ENCODE measurements around the gene SPON1. TPM values are rescaled to one million over a fixed set of nuclear protein-coding genes. Genes with fewer than 3 reads are reported as not detected.

Gene SPON1
- total RNA-seq, 4 donors from 2014 or later = 8.0 to 16.1 (median 11.3) TPM

DNA sequence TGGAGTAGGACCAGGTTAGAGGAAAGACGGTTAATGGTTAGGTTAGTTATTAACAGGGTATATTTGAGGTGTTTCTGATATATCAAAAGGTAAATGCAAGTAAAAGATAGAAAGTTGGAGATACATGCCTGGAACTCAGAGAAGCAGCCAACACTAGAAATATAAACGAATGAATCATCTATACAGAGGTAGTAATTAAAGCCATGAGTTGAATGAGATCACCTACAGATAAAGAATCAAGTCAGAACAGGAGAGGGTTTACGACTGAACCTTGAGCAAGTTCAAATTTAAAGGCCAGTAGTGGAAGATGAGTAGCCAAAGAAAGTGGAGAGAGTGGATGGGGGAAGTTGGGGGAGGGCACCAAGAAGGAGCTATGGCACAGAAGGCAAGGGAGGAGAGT, 73.9 kb downstream of the SPON1 start:
- H3K9me3 ChIP-seq = no peaks in the 10 kb centered on the region
- H3K27ac ChIP-seq = no peak overlapping the region
- no peaks in the 10 kb centered on the region for H3K4me1 ChIP-seq
- DNase-seq (ENCODE audit: low spot score in 2 of 2) = no peak
- H3K27me3 ChIP-seq = peaks cover 3% of the 10 kb centered on the region
- TF ChIP-seq POLR2AphosphoS5 (IDR thresholded peaks at IDR 0.05) (no peak), EP300 (IDR thresholded peaks at IDR 0.05) (no peak), POLR2A (IDR thresholded peaks at IDR 0.05) (no peak)
- TF ChIP-seq, protein P1, sequence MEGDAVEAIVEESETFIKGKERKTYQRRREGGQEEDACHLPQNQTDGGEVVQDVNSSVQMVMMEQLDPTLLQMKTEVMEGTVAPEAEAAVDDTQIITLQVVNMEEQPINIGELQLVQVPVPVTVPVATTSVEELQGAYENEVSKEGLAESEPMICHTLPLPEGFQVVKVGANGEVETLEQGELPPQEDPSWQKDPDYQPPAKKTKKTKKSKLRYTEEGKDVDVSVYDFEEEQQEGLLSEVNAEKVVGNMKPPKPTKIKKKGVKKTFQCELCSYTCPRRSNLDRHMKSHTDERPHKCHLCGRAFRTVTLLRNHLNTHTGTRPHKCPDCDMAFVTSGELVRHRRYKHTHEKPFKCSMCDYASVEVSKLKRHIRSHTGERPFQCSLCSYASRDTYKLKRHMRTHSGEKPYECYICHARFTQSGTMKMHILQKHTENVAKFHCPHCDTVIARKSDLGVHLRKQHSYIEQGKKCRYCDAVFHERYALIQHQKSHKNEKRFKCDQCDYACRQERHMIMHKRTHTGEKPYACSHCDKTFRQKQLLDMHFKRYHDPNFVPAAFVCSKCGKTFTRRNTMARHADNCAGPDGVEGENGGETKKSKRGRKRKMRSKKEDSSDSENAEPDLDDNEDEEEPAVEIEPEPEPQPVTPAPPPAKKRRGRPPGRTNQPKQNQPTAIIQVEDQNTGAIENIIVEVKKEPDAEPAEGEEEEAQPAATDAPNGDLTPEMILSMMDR (IDR thresholded peaks at IDR 0.05) = no peak
- no peak overlapping the region for H3K4me3 ChIP-seq
- no peaks in the 10 kb centered on the region for H3K36me3 ChIP-seq
- WGBS = 52% methylated on average over 3 of the region's 3 CpGs

DNA sequence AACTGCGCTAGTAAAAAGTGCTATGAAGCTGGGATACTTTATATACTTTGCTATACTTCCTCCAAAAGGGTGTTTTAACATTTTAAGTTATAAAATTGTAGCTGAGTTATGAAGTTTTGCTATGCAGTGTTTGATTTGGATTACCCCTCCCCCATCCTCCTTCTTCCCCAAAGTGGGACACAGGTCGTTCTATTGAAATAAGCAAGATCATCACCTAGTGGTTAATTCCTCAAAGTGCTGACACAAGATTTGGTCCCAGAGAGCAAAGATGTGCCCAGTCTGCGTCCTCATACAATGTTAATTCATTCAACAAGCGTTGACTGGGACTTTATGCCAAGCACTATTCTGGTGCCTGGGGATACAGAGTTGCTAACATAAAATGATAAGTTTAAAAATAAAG, 78.5 kb downstream of the SPON1 start:
- no peak for DNase-seq (ENCODE audit: low spot score in 2 of 2)
- Histone ChIP-seq H3K9me3 (no peaks in the 10 kb centered on the region), H3K4me3 (no peak overlapping the region), H3K27me3 (peaks cover 3% of the 10 kb centered on the region), H3K36me3 (no peaks in the 10 kb centered on the region), H3K27ac (no peak overlapping the region), H3K4me1 (no peaks in the 10 kb centered on the region)
- TF ChIP-seq EP300 (IDR thresholded peaks at IDR 0.05) (no peak), POLR2AphosphoS5 (IDR thresholded peaks at IDR 0.05) (no peak), POLR2A (IDR thresholded peaks at IDR 0.05) (no peak)
- TF ChIP-seq, protein P1 (IDR thresholded peaks at IDR 0.05) = no peak
- 67% methylated on average over 4 of the region's 4 CpGs for WGBS

- H3K4me1 ChIP-seq = no peaks in the 10 kb centered on the region
- no peaks in the 10 kb centered on the region for H3K36me3 ChIP-seq
- DNase-seq (ENCODE audit: low spot score in 2 of 2) = no peak
- H3K4me3 ChIP-seq = no peak overlapping the region
- TF ChIP-seq POLR2AphosphoS5 (IDR thresholded peaks at IDR 0.05) (no peak), POLR2A (IDR thresholded peaks at IDR 0.05) (no peak), EP300 (IDR thresholded peaks at IDR 0.05) (no peak)
- TF ChIP-seq, protein P1 (IDR thresholded peaks at IDR 0.05) = no peak
- peaks cover 3% of the 10 kb centered on the region for H3K27me3 ChIP-seq
- no peaks in the 10 kb centered on the region for H3K9me3 ChIP-seq
- H3K27ac ChIP-seq = no peak overlapping the region
- WGBS = 95% methylated on average over 4 of the region's 4 CpGs
These were observed 79.0 kb downstream of the SPON1 start for GRCh38 chr11:14041565-14041964.

- Histone ChIP-seq H3K27ac (no peak overlapping the region), H3K36me3 (no peaks in the 10 kb centered on the region), H3K4me1 (no peaks in the 10 kb centered on the region), H3K9me3 (no peaks in the 10 kb centered on the region), H3K27me3 (peaks cover 1% of the 10 kb centered on the region), H3K4me3 (no peak overlapping the region)
- 95% methylated on average over 4 of the region's 4 CpGs for WGBS
- no peak for TF ChIP-seq POLR2AphosphoS5 (IDR thresholded peaks at IDR 0.05)
- no peak for TF ChIP-seq EP300 (IDR thresholded peaks at IDR 0.05)
- TF ChIP-seq POLR2A (IDR thresholded peaks at IDR 0.05) = no peak
- TF ChIP-seq, protein P1 (IDR thresholded peaks at IDR 0.05) = no peak
- DNase-seq (ENCODE audit: low spot score in 2 of 2) = no peak
These were observed 80.4 kb downstream of the SPON1 start for GRCh38 chr11:14042686-14043465.

DNA sequence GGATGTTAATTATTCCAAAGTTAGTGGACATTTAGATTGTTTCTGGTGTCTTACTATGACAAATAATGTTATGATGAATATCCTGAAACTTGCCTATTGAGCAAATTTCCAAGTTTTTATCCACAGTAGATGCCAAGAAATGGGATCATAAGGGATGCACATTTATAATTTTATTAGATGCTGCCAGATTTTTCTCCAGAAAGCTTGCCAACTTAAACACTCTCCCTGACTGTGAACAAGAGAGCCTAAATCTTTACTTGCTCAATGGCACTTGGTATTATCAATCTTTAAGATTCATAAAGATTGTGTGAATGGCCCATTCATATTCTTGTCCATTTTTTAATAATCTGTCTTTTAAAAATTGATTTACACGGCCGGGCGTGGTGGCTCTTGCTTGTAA, 82.4 kb downstream of the SPON1 start:
- 69% methylated on average over 3 of the region's 3 CpGs for WGBS
- H3K27ac ChIP-seq = no peak overlapping the region
- no peaks in the 10 kb centered on the region for H3K36me3 ChIP-seq
- no peaks in the 10 kb centered on the region for H3K4me1 ChIP-seq
- TF ChIP-seq, protein P1 (IDR thresholded peaks at IDR 0.05) = no peak
- TF ChIP-seq POLR2AphosphoS5 (IDR thresholded peaks at IDR 0.05) (no peak), EP300 (IDR thresholded peaks at IDR 0.05) (no peak), POLR2A (IDR thresholded peaks at IDR 0.05) (no peak)
- H3K27me3 ChIP-seq = no peaks in the 10 kb centered on the region
- no peak for DNase-seq (ENCODE audit: low spot score in 2 of 2)
- H3K4me3 ChIP-seq = no peak overlapping the region
- no peaks in the 10 kb centered on the region for H3K9me3 ChIP-seq

Measured in suprapubic skin (tissue), 4 donors.